Upper lobe of left lung (tissue), 4 donors: ENCODE data around the gene SECTM1.

Experiments
- EP300 ChIP-seq, 4 donors: sonication (generic); formaldehyde crosslinking; IDR thresholded peaks; one replicate each; pipeline ENCODE4 v1.5.1; 2017; ENCODE audit warnings: antibody characterized with exemption in 4 of 4, control low read depth in 2 of 4
- POLR2A ChIP-seq, 4 donors: fragments of 450-650 bp; IDR thresholded peaks; one replicate each; pipeline ENCODE4 v1.5.1; 2016 to 2017; ENCODE audit warnings: antibody characterized with exemption in 4 of 4, mild to moderate bottlenecking in 2 of 4
- TF ChIP-seq, protein P1 (sequence below), 6 experiments: fragments of 450-650 bp in 4 of 6; fragments of 200-600 bp in 2 of 6; sonication (generic) in 2 of 6; IDR thresholded peaks; one replicate each; pipeline ENCODE4 v1.5.1; 2016 to 2019; ENCODE audit warnings: antibody characterized with exemption in 6 of 6

DNA sequence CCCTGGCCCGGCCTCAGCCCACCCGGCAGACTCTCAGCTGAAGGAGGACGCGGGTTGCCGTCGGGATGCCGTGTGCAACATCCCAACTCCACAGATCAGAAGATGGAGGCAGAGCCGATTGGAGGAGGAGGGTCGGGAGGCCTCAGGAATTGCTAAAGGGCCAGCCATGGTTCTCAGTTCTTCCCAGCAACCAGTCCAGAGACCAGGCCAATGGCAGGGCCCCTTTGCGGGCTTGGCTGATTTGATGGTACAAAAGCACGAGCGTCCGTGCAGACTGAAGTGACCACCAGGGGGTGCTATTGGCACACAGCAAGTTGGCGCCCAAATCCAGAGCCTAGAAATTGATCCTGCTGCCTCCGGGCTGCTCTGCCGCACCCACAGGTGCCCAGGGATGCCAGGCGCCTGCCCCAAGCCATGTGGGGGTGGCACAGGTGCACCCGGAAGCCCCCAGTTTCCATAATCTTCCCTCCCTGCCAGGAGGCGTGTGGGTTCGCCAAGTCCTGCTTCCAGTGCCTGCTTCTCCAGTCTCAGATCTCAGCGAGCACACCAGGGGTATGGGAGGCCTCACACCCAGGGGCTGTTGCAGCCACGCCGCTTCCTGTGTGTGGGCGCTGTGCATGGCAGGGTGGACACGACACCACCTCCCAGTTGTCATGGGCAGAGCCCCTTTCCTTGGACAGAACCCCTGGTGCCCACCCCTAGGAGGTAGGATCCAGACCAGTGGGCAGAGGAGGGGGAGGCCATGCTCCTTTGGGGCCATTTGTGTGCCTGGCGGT, 18.3 kb upstream of the SECTM1 start:
- TF ChIP-seq, protein P1, sequence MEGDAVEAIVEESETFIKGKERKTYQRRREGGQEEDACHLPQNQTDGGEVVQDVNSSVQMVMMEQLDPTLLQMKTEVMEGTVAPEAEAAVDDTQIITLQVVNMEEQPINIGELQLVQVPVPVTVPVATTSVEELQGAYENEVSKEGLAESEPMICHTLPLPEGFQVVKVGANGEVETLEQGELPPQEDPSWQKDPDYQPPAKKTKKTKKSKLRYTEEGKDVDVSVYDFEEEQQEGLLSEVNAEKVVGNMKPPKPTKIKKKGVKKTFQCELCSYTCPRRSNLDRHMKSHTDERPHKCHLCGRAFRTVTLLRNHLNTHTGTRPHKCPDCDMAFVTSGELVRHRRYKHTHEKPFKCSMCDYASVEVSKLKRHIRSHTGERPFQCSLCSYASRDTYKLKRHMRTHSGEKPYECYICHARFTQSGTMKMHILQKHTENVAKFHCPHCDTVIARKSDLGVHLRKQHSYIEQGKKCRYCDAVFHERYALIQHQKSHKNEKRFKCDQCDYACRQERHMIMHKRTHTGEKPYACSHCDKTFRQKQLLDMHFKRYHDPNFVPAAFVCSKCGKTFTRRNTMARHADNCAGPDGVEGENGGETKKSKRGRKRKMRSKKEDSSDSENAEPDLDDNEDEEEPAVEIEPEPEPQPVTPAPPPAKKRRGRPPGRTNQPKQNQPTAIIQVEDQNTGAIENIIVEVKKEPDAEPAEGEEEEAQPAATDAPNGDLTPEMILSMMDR (IDR thresholded peaks at IDR 0.05) = peak; percentile 84 to 96 (median 93)
- TF ChIP-seq EP300 (IDR thresholded peaks at IDR 0.05) = no peak
- no peak for TF ChIP-seq POLR2A (IDR thresholded peaks at IDR 0.05)
